Amniotic stem cell (primary cell): ENCODE measurements around the gene RARG.

Source experiments
- DNase-seq: peaks from one replicate; lab custom pipeline; 2025; lab: John Stamatoyannopoulos, UW

RARG gene

DNA sequence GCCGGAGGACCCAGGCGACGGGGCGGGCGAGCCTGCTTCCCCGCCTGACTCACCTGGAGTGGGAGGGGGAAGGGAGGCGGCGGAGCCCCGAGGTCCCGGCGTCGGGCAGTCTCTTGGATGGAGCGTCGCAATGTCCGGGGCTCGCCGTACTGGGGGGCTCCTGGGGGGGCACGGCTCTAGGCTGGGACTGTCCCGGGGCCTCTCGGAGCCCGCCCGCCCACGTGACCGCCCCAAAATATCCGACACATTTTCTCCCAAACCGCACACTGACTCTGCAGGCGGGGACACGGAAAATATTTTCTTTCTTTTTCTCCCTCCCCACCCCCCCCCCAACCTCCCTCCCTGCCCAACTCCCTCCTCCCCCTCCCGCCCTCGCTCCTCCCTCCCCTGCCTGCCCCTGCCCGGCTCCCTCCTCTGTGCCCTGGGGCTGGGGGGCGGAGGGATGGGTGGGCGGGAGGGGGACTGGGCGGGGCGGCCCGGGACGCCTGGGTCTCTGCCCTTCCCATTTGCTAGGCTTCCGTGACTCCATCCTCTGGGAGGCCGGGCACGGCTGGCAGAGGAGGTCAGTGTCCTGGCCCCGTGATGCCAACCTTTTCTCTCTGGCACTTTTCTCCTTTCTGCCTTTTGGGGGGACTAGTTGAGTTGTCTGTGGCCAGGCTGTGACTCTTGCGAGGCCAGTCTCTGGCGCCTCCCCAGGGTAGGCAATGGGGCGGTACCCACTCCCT is at the start of gene RARG:
TSS of gene RARG (minus strand) at position 289 of the 725 bp plus-strand sequence. CDS start 4,664 bp downstream, outside the sequence.
- DNase-seq: peak; percentile 63

DNA sequence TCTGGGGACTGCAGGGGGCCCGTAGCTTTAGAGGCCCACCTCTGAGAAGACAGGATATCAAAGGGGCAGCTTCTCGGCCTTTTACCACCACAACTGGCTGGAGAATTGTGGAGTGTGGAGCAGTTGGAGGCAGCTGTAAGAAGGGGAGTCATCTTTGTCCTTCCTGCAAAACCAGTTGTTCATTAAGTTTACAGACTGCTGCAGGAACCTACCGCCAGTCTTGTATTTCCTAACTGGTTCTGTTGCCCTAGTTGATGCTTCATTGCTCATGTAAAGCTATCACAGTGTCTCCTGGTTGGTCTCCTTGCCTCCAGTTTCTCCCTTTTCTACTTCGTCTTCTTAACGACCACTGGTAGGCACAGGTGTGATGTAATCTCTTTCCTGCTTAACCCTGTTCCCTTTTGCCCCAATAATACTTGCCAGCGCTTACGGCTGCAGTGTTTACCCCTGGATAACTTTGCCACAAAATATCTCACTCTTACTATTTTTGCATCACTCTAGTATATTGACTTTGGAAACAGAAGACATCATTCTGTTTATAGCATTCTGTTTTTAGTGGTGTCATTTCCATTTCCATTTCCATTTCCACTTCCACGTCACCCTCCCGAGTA is 48.0 kb upstream of the RARG start:
- no peak for DNase-seq

DNA sequence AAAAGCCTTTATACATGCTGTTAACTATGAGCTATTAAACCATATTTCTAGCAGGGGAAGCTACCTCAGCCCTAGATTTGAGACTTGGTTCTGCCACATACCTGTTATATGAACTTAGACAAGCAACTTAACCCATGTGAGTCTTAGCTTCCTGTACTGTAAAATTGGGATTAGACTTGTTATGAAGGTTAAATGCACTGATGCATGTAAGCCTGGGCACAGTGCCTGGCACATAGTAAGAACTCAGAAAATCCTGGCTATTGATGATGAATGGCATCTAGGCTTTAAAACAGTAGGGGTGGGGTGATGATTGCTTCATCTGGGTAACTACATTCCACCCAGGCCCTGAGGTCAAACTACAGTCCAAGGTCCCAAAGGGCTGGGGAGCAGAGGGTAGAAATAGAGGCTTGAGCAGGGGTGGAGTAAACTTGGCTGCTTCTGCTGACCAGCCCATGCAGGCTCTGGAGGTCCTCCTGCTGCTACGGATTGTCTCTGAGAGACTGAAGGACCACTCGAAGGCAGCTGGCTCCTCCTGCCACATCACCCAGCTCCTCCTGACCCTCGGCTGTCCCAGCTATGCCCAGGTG is 47.4 kb upstream of the RARG start:
- DNase-seq: no peak

DNA sequence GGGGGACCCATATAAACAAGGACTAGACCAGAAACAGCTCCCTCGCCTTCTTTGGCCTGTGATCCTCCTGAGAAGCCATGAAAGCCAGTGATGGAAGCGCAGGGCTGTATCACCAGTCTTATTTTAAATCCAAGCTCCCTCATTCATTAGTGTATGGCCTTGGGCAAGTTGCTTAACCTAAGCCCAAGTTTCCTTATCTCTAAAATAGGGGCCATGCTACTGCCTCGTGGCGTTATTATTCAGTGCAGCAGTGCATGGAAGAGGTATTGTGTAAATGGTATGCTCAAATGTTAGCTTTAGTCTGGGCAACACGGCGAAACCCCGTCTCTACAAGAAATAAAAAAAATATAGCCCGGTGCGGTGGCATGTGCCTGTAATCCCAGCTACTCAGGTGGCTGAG is 46.0 kb upstream of the RARG start:
- DNase-seq: no peak

DNA sequence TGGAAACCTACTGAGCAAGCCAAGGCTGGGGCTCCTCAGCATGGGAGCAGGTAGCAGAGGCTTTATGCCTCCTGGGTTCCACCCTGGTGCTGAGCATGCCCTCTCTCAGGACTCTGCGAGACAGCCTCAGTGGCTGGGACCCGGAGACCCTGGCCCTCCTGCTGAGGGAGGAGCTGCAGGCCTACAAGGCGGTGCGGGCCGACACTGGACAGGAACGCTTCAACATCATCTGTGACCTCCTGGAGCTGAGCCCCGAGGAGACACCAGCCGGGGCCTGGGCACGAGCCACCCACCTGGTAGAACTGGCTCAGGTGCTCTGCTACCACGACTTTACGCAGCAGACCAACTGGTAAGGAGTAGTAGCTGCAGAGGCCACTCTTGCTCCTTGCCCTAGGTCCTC is 44.5 kb upstream of the RARG start:
- DNase-seq: no peak

DNA sequence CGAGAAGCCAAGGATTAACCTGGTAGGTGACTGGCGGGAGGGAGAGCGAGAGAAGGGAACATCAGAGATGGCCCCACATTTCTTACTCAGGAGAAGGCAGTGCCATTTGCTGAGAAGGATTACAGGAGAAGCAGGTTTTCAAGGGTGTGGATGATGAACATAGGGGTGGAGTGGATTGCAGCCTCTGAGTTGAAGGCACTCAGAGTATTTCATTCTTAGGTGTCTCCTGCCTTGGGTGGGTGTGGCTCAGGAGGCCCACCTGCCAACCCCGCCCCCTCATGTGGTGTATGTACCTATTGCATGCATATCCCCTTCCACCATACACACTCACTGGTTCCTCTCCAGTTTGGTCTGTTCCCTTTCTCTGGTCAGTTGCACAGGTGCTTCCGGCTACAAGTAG is 42.4 kb upstream of the RARG start:
- no peak for DNase-seq

DNA sequence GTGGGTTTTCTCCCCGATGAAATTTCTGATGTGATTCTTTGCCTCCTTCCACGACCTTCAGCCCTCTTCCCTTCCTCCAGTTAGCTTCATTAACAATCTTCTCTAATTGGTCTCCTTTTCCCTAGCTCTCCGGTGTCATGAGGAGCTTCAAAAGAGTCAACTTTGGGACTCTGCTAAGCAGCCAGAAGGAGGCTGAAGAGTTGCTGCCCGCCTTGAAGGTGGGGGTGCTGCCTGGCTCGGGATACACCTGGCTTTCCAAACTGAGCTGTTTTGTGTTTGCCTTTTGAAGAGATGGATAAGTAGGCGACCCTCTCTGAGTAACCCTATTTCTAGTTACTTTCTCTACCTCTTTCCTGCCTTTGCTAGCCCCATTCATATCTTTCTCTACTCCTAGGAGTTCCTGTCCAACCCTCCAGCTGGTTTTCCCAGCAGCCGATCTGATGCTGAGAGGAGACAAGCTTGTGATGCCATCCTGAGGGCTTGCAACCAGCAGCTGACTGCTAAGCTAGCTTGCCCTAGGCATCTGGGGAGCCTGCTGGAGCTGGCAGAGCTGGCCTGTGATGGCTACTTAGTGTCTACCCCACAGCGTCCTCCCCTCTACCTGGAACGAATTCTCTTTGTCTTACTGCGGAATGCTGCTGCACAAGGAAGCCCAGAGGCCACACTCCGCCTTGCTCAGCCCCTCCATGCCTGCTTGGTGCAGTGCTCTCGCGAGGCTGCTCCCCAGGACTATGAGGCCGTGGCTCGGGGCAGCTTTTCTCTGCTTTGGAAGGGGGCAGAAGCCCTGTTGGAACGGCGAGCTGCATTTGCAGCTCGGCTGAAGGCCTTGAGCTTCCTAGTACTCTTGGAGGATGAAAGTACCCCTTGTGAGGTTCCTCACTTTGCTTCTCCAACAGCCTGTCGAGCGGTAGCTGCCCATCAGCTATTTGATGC is 36.9 kb upstream of the RARG start:
- DNase-seq: no peak

DNA sequence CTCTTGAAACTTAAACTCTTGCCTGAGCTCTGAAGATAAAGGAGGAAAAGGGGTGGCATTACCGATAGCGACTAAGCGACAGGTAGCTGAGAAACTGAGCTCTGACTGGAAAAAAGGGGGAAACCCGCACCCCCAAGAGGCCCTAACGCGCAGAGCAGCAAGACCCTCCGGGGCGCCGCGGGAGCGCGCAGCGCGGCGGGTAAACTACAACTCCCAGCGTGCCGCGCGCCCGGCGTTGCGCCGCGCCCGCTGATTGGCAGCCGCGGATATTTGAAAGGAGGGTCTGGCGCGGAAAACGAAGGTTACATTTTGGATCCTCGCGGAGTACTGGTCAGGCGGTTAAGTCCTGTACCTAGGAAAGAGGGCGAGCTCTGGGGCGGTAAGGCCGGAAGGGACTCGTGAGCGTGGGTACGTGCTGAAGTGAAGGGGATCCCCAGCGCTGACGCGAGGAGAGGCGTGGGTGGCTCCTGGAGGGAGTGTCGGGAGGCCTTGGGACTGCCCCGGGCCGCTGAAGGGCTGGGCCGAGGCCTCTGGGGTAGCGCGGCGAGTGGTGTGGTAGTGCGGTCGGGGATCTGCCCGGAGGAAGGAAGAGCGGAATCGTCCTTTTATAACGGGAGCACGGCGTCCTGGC is 36.1 kb upstream of the RARG start, which contains the start of gene ESPL1:
TSS of gene ESPL1 (plus strand) at position 301 of the 631 bp plus-strand sequence. CDS start 468 bp downstream, outside the sequence.
- peak; percentile 78 for DNase-seq

DNA sequence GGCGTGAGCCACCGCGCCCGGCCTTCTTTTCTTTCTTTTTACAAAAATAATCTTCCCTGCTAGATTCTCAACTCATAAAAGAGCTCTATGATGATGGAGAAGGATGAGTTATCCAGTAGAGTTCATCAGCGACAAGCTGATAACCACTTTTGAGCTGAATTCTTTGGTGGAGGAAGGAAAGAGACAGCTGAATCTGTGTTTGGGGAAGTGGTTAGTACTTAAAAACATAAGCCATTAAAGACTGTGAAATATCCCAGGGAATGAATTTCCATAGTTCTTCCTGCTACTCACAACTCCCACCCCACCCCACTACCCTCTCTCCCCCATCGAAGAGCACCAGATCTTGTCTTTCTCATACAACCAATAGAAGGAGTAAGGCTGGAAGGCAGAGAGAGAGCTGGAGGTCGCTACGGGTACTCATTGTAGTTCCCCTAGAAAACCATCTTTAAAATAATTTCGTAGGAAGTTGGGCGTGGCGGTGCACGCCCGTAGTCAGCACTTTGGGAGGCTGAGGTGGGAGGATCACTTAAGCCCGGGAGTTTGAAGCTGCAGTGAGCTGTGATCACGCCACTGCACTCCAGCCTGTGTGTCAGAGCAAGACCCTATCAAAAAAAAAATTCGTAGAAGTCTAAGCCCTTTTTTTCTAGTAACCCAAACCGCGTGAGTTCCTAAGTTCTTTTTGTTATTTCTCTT is 35.4 kb upstream of the RARG start:
- no peak for DNase-seq

DNA sequence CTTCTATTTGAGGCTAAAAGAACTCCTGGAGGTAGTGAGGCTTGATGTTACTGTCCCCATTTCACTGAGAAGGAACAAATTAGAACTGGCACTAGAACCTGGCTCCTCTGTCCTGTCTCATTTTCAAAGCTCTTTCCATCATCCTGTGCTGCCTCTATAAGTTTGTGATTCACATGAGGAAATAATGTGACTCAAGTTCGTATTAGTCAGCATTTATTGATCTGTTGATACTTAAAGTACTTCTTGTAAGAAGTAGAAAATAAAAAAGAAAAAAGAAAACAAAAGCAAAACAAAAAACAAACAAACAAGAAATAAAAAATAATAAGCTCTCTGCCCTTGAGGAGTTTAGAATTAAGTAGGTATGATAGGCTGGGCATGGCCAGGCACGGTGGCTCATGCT is 33.8 kb upstream of the RARG start:
- DNase-seq: no peak

DNA sequence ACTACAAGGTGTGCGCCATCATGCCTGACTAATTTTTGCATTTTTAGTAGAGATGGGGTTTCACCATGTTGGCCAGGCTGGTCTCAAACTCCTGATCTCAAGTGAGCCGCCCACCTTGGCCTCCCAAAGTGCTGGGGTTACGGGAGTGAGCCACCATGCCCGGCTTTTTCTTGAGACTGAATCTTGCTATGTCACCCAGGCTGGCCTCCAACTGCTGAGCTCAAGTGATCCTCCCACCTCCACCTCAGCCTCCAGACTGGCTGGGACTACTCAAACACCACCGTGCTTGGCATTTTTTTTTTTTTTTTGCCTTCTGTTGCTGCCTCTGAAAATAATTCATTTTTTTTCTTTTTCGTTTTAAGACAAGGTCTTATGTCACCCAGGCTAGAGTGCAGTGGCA is 27.9 kb upstream of the RARG start:
- no peak for DNase-seq

DNA sequence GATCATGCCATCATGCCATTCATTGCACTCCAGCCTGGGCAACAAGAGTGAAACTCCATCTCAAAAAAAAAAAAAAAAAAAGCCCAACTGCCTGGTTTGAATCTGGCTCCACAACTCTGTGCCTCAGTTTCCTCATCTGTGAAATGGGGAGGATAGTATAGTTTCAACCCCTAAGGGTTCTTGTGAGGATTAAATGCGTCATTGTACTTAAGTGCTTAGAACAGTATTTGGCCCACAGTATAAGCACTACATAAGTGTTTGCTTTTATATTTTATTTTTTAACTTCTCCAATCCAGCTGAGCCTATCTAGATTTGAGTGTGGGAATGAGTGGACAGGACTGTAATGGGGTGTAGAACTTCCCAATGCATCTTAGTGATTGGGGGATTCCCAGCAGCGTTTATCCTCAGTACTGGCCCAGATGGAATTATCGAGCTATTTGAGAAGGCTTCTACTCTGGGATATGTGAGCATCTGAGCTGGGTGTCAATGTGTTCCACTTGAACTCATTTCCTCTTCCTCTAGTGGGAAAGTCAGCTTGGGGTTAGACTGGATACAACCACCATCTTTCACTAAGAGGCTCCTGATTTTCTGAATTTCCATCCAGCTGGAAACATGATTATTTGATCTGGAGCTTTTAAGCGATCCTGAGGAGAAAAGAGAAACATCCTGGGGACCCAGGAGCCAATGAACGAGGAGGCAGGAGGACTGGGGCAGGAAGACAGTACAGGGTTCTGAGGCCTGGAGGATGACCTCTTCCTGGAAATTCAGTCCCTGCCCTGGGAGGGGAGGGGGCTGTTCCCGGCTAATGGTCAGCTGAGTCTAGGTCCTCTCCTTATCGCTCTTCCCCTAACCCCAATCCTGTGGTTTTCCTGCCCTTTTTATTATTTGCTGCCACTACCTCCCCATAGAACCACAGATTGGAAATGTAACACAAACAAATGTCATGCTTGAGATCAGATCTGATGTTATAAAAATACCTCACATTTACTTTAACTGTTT is 26.8 kb upstream of the RARG start:
- no peak for DNase-seq

DNA sequence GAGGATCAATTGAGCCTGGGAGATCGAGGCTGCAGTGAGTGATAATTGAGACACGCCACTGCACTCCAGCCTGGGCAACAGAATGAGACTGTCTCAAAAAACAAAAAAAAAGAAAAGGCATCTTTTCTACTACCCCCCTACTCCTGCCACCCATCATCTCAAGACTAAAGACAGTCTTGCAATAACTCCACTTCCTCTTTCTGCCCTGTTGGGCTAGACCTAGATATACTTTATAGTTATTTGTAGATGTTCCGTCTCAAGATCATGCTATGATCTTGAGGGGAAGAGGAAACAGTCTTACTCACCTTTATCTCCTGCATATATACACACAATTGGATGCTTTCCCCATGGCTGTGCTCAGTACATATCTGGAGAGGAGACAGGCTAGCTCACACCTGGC is 24.0 kb upstream of the RARG start:
- DNase-seq: no peak

DNA sequence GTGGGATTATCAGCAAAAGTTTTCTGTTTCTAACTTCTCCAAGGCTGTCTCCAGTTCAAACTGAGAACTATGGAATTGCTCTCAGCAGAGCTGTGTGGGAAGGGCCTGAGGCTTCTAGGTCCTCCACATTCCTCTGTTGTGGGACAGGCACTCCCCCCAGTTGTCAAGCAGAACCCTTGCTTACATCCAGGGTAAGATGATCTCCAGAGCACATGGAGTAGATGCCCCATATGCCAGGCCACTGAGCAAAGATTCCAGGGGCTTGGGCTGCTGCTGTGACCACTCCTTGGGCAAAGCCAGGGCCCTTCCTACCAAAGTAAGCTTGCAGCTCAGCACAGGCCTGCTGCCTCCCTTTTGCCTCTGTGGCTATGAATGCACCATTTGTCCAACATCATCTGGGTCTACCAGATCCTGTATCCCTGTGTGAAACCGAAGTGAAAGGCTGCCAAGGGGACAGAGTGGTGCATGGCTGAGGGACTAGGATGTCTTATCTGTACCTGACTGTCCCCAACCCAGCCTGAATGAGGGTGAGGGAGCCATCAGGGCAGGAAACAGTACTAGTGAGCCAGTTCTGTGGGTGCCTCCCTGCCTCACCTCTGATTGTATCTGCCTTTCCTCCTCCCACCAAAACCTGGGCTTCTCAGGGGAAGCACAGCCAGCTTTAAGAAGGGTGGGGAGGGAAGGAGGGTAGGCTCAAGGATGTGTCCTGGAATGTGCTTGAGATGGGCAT is 23.0 kb upstream of the RARG start:
- no peak for DNase-seq

DNA sequence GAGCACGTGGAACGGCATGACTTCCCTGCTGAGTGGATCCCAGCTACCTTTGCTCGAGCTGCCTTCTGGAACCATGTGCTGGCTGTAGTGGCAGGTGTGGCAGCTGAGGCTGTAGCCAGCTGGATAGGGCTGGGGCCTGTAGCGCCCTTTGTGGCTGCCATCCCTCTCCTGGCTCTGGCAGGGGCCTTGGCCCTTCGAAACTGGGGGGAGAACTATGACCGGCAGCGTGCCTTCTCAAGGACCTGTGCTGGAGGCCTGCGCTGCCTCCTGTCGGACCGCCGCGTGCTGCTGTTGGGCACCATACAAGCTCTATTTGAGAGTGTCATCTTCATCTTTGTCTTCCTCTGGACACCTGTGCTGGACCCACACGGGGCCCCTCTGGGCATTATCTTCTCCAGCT is 21.3 kb upstream of the RARG start:
- no peak for DNase-seq

DNA sequence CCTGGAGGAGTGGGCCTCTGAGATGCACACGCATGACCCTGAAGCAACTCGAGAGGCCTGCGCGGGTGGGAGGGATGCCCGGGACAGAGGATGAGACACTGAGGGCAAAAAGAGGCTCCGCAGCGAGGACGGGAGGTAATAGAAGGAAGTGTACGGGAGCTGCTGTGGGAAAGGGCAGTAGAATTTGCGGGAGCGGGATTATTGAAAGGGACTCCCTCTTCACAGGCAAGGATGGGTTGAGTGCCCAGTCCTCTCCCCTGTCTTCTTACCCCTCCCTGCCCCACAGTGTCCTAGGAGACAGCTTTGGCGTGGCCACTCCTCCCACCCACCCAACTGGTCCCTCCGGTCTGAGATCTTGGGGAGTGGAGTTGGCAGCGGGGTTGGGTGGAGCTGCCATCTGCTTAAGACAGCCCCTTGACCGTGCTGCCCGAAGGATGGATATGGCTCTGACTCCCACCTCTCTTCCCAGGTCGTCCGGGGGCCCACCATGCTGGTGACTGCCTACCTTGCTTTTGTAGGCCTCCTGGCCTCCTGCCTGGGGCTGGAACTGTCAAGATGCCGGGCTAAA is 20.4 kb upstream of the RARG start:
- no peak for DNase-seq

DNA sequence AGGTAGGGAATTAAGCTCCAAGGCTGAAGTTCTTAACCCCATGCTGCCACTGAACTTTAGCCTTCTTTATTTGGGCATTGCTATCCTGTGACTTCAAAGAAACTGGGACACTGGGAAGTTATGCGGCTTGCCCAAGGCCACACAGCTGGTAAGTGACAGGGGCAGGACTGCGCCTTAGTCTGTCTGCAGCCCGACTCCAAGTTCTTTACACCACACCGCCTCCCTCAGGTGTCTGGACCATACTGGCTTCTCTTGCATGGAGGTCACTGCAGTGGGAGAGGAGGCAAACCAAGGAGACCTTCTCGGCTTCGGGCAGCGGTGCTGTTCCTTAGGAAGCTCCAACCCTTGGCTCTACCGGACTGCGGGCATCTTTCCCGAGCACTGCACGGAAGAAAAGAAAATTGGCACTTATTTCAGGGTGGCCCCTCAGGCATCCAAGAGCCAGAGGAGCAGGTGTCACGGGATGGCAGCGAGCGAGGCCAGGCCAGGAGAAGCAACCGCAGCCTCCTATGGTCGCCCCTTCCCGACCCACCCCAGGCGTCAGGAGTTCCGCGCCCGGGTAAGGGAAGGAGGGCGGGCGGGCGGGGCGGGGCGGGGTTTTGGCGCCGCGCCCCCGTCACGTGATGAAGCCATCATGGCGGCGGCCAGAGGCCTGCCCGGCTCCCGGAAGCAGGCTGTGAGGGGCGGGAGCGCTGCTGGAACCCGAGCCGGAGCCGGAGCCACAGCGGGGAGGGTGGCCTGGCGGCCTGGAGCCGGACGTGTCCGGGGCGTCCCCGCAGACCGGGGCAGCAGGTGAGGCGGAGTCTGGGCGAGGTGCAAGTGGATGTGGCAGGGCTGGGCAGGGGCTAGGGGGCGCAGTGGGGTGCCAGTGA is 19.7 kb upstream of the RARG start:
- no peak for DNase-seq

DNA sequence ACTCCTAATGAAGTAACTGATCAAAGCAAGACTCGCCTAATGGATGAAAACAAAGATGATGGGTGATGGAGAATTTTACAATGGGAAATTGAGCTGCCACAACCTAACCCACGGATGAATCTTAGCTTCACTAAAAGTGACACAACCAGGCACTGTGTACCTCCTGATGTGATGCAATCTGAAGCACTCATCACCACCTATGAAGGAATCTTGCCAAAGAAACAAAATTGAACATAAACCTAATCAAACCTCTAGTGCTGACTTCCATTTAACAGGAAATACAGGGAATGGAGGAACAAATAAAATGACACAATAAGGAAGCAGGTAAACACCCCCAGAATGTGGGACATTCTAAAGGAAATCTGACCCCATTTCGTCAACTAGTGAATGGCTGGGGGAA is 13.3 kb upstream of the RARG start:
- no peak for DNase-seq
